Activated CD4-positive, alpha-beta T cell treated with anti-CD3 and anti-CD28 coated beads, Interleukin-2, amount 10 ng/mL, durations not matched to agents 7 days and 5 days (primary cell): Measurements from ENCODE around the gene KITLG. TPM values are rescaled to one million over a fixed set of nuclear protein-coding genes. Genes with fewer than 3 reads are reported as not detected.

ENCODE experiments used
- CTCF ChIA-PET: fragments of 350-600 bp; sonication (Branson Sonifier 250); formaldehyde crosslinking; loops from one replicate; lab custom pipeline; 2021; ENCODE audit warnings: antibody characterized with exemption; lab: Charles Lee
- POLR2A ChIA-PET: fragments of 350-600 bp; sonication (Branson Sonifier 250); formaldehyde crosslinking; loops from one replicate; lab custom pipeline; 2021; ENCODE audit warnings: antibody characterized with exemption; lab: Charles Lee
- DNase-seq: peaks from one replicate; pipeline ENCODE4 v3.0.0-alpha.2; 2020
- H3K27ac Mint-ChIP-seq: one replicate; pipeline ENCODE4 v1.8.0; 2021; ENCODE audit warnings: mild to moderate bottlenecking, moderate library complexity, mixed read lengths
- H3K27me3 Mint-ChIP-seq: one replicate; pipeline ENCODE4 v1.8.0; 2021; ENCODE audit warnings: mixed read lengths
- H3K36me3 Mint-ChIP-seq: one replicate; pipeline ENCODE4 v1.8.0; 2021; ENCODE audit warnings: low read depth, mixed read lengths
- H3K4me1 Mint-ChIP-seq: one replicate; pipeline ENCODE4 v1.8.0; 2021; ENCODE audit warnings: mixed read lengths
- H3K4me3 Mint-ChIP-seq: one replicate; pipeline ENCODE4 v1.8.0; 2021; ENCODE audit warnings: mild to moderate bottlenecking, moderate library complexity, mixed read lengths
- H3K9me3 Mint-ChIP-seq: one replicate; pipeline ENCODE4 v1.8.0; 2021; ENCODE audit warnings: mixed read lengths
- total RNA-seq, 2 experiments: library from RNA; stranded (reverse); gene quantifications; one replicate each; pipeline ENCODE4 v1.2.3, GENCODE V29; 2021

Gene KITLG
- total RNA-seq, 2 experiments from 2014 or later = 0.12 TPM; not detected in 1

DNA sequence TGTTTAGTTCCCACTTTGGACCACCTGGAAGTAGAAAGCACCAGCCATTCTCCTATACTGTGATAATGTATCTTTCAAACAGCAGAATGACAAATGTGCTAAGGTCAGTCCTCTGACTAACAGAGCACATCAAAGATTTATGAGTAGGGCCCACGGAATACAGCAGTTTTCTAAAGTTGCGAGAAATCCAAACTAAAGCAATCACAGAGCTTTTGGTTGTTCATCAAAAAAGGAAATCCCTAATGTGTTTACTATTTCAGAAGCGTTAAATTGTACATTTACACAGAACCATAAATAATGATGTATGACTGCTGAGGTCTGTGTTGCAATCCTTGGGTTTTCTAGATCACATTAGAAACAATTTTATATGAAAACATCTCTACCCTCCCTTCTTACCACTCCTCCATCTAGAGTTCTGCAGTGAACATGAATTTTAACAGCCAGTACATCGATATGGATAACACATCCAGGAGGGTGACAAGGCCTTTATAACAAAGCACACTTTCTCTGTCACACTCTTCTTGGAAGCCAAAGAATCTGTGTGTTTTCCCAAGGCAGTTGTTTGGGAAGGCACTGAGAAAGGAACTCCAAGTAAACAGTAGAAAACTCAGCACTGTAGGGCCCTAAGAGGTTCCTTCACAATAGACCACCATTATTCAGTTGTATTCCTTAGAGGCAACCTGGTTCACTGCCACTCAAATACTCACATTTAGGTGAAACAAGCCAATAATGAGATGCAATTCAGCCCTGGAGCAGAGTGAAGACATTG lies 7.3 kb downstream of the KITLG start:
- H3K27me3 Mint-ChIP-seq = peaks cover 12% of the 10 kb centered on the region
- H3K9me3 Mint-ChIP-seq = no peaks in the 10 kb centered on the region
- POLR2A ChIA-PET = no interaction called here
- H3K4me1 Mint-ChIP-seq = no peaks in the 10 kb centered on the region
- DNase-seq = no peak
- CTCF ChIA-PET = interaction anchor here (0.6 kb wide), 1 partner anchor 142 kb away, joined by 5 read pairs; no protein-coding TSS in a partner anchor
- no peaks in the 10 kb centered on the region for H3K36me3 Mint-ChIP-seq
- no peak overlapping the region for H3K27ac Mint-ChIP-seq
- H3K4me3 Mint-ChIP-seq = no peak overlapping the region

DNA sequence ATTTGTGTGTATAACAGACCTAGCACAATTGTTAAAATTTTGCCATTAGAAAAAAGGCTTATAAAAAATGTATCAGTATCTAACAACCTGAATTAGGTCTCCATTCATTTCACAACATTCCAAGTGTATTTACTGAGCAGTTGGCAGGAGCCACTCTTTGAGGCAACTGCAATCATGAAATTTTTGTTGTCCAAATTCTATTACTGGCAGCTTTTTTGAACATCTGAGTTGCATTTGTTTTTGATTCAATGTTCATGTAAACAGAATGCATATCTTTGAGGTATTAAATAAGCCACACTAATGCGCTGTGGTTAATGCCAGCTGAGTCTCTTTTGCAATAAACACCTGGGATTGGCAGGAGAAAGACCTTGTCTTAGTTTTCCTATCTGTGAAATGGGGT lies 8.7 kb downstream of the KITLG start:
- Mint-ChIP-seq H3K4me1 (no peaks in the 10 kb centered on the region), H3K4me3 (no peak overlapping the region), H3K36me3 (no peaks in the 10 kb centered on the region), H3K27ac (no peak overlapping the region), H3K27me3 (peaks cover 5% of the 10 kb centered on the region), H3K9me3 (no peaks in the 10 kb centered on the region)
- CTCF ChIA-PET = no interaction called here
- POLR2A ChIA-PET = no interaction called here
- no peak for DNase-seq

DNA sequence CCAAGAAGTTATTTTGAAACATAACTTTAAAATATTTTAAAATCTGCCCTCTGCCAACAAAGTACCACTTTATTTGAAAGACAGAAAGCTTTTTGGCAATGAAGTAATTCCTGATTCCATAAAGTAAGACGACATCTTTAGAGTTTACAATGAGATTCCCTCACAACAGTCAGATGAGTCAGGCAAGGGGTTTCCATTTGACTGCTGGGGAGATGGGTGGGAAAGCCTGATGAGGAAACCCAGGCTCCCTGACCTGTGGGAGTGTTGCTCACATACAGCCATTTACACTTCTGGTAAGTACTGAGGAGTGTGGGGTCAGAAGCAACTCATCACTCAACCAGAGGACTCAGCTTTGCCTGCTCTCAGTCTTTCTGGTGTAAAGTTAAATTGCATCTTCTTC lies 10.2 kb downstream of the KITLG start:
- Mint-ChIP-seq H3K36me3 (no peaks in the 10 kb centered on the region), H3K9me3 (no peaks in the 10 kb centered on the region), H3K27me3 (peaks cover 1% of the 10 kb centered on the region), H3K27ac (no peak overlapping the region), H3K4me3 (no peak overlapping the region), H3K4me1 (no peaks in the 10 kb centered on the region)
- ChIA-PET POLR2A (no interaction called here), CTCF (no interaction called here)
- no peak for DNase-seq

DNA sequence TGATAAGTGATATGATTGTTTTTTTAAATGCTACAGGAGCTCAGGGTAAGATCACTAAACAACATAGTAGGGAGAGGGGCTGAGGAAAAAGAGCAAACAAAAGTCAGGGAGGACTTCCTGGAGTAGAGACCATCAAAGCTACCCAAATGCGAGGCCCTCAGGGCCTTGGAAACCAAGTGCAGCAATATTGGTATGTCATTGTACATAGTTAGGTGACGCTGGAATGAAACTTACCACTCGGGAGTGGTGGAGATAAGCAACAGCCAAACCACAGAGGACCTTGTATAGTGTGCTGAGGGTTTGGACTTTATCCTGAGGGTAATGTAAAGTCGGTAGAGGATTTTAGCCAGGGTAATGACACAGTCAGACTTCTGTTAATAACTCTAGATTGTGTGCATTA lies 13.8 kb downstream of the KITLG start:
- no peaks in the 10 kb centered on the region for H3K27me3 Mint-ChIP-seq
- H3K9me3 Mint-ChIP-seq = no peaks in the 10 kb centered on the region
- DNase-seq = no peak
- H3K4me1 Mint-ChIP-seq = no peaks in the 10 kb centered on the region
- POLR2A ChIA-PET = no interaction called here
- H3K36me3 Mint-ChIP-seq = no peaks in the 10 kb centered on the region
- H3K4me3 Mint-ChIP-seq = no peak overlapping the region
- CTCF ChIA-PET = interaction anchor here (1.2 kb wide), 1 partner anchor 12 kb away, joined by 3 read pairs; no protein-coding TSS in a partner anchor
- no peak overlapping the region for H3K27ac Mint-ChIP-seq

DNA sequence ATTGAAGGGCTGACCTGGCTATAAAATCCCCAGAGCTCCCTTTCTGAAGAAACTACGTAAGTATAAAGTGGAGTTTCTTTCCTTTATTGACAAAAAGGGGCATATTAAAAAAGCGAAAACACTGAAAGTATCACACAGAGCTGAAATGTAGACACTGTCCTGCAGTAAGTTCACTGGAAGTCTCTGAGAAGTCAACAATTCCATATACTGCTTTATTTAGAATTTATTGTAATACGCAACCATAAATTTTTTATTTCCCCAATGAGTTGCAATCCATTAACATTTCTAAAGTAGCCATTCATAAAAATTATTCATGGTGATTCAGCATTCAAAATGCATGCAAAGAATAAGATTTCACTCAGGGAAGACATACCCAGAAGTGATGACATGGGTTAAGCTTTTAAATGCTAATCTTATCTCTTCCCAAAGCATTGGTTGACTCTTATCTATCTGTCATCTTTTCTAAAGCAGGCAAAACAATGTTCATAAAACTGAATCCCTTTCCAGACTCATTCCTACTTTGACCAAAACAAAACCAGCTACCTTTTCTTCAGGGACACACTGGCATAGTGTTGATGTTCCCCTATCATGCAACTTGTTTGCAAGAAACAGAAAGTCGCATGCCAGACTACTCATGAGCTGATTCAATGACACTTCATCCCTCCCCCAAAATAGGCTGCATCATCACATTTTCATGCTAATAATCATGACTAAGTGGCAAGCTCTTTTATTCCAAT lies 17.3 kb downstream of the KITLG start:
- H3K4me1 Mint-ChIP-seq = no peaks in the 10 kb centered on the region
- no peaks in the 10 kb centered on the region for H3K27me3 Mint-ChIP-seq
- no peak overlapping the region for H3K27ac Mint-ChIP-seq
- H3K36me3 Mint-ChIP-seq = no peaks in the 10 kb centered on the region
- no peak for DNase-seq
- POLR2A ChIA-PET = no interaction called here
- H3K9me3 Mint-ChIP-seq = no peaks in the 10 kb centered on the region
- CTCF ChIA-PET = no interaction called here
- no peak overlapping the region for H3K4me3 Mint-ChIP-seq

DNA sequence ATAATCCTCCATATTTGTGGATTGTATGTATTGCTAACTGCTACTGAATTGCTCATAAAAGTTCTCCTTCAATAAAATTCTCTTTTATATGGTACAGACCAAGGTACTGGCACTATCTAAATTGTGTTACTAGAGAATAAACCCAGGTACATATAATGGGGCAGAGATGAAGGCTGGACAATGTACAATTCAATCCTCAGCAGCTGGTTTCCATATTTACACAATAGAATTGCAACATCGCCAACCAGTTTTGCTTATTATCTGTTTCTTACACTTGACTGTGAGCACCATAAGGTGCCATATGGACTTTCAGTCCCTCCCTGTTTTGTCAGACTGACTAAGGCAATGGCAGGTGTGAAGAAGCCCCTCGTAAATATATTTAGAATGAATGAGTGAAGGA lies 18.1 kb downstream of the KITLG start:
- ChIA-PET POLR2A (no interaction called here), CTCF (no interaction called here)
- no peaks in the 10 kb centered on the region for H3K9me3 Mint-ChIP-seq
- H3K4me1 Mint-ChIP-seq = no peaks in the 10 kb centered on the region
- H3K36me3 Mint-ChIP-seq = no peaks in the 10 kb centered on the region
- H3K4me3 Mint-ChIP-seq = no peak overlapping the region
- H3K27me3 Mint-ChIP-seq = no peaks in the 10 kb centered on the region
- H3K27ac Mint-ChIP-seq = no peak overlapping the region
- DNase-seq = no peak

DNA sequence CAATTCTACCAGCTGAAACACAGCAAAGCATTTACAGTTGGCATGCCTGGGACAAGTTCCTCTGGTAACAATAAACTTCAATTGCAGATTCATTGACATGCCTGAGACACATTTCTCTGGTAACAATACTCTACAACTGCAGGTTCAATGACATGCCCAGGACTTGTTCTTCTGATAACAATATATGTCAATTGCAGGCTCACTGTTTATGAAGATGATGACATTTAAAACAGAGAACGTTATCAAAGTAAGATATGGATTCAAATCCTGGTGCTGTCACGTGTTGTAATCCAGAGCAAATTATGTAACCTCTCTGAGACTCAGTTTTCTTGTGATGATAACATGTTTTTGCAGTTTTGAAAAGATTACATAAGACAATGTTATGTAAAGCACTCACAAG lies 20.5 kb downstream of the KITLG start:
- no peaks in the 10 kb centered on the region for H3K9me3 Mint-ChIP-seq
- H3K27me3 Mint-ChIP-seq = no peaks in the 10 kb centered on the region
- ChIA-PET POLR2A (no interaction called here), CTCF (no interaction called here)
- no peaks in the 10 kb centered on the region for H3K4me1 Mint-ChIP-seq
- no peak overlapping the region for H3K27ac Mint-ChIP-seq
- no peak for DNase-seq
- H3K36me3 Mint-ChIP-seq = no peaks in the 10 kb centered on the region
- no peak overlapping the region for H3K4me3 Mint-ChIP-seq

DNA sequence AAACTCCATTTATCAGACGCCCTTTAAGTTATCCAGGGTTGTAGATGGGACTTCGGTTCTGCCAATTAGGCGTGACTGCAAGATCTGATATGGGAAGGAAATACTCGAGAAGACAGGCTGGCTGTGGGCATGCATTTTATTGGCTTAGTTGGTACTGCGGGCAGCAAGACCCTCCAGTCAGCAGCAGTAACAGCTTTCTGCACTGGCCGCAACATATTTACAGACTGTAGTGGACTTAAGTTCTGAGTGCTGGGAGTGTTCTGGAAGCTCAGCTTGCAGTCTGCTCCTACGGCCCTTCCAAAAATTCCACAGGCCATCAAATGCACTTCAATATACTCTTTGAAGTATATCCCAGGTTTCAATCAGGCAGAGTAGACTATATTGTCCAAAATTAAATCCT lies 21.1 kb downstream of the KITLG start:
- ChIA-PET POLR2A (no interaction called here), CTCF (no interaction called here)
- Mint-ChIP-seq H3K27ac (no peak overlapping the region), H3K27me3 (no peaks in the 10 kb centered on the region), H3K4me3 (no peak overlapping the region), H3K9me3 (no peaks in the 10 kb centered on the region), H3K4me1 (no peaks in the 10 kb centered on the region), H3K36me3 (no peaks in the 10 kb centered on the region)
- no peak for DNase-seq

DNA sequence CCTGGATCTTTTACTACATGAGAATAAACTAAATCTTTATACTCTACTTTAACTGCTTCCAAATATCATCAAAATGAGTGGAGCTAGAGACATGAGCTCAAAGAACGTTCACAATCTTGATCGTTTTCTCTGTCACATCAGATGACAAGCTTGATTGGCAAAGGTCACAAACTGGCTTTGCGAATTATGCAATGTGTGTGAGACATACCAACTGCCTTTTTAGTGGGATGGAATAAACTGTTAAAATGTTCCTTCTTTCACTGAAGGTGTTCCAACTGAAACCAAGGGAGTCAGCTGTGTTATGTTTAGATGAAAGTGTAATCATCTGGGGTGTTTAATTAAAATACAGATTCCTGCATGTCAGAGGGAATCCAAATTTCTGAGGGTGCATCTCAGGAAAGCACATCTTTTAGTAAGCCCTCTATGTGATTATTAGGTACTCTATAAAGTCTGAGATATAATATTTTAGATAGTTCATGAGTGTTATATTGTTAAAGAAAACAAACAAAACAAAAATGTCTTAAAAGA lies 21.9 kb downstream of the KITLG start:
- H3K36me3 Mint-ChIP-seq = no peaks in the 10 kb centered on the region
- no peaks in the 10 kb centered on the region for H3K4me1 Mint-ChIP-seq
- no peak overlapping the region for H3K4me3 Mint-ChIP-seq
- CTCF ChIA-PET = no interaction called here
- DNase-seq = no peak
- no peaks in the 10 kb centered on the region for H3K9me3 Mint-ChIP-seq
- POLR2A ChIA-PET = no interaction called here
- no peak overlapping the region for H3K27ac Mint-ChIP-seq
- H3K27me3 Mint-ChIP-seq = no peaks in the 10 kb centered on the region

DNA sequence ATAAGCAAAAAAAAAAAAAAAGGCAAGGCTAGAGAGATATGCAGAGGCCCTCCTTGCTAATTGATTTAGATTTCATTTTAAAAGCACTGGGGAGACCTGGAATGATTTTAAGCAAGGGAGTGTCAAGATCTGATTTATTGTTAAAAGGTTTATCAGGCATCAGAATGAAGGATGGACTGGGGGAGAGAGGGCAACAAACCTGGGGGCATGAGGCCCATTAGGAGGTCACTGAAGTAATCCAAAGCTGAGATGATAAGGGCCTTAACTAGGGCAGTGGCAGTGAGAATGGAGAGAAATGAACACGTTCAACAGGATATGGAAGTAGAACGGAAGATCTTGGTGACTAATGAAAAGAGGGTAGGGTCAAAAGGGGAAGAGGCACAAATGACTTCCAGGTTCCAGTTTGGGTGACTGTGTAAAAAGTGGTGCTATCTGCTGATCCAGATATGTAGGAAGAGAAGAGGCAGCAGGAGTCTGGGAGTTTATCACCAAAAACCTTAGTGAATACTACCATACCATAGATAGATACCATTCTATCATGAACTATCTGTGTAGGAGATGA lies 24.0 kb downstream of the KITLG start:
- Mint-ChIP-seq H3K36me3 (no peaks in the 10 kb centered on the region), H3K4me3 (no peak overlapping the region), H3K9me3 (no peaks in the 10 kb centered on the region), H3K27me3 (peaks cover 1% of the 10 kb centered on the region), H3K27ac (no peak overlapping the region), H3K4me1 (no peaks in the 10 kb centered on the region)
- no peak for DNase-seq
- ChIA-PET CTCF (no interaction called here), POLR2A (no interaction called here)

DNA sequence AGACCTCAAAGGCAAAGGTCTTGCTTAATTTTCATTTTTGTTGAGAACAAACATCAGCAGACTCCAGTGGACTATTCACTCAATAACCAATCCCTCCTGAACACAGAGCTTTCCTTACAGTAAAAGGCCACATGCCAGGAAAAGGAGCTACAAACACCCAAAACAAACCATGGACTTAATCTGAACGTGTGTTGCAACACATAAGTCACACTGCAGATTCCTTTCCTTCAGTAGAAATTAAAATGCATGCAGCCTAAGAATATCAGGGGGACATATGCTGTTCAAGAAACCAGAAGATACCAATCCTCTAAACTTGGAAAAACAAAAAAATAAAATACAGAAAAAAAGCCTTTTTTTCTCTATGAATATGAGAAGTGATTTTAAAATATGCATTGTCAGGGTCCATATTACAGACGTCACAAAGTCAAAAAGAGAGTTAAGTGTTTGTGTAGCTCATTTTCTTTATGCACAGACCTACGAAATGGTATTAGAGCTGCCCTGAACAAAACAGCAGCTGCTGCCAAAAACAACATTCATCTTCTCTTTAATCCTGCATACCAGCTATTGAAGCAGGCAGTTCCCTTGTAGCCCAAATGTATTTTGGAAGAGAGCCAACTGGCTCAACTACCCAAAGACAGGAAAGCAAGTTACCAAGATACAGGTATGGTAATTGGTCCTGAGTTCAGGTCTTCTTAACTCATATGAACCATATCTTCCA lies 26.2 kb downstream of the KITLG start:
- CTCF ChIA-PET = no interaction called here
- no peak overlapping the region for H3K27ac Mint-ChIP-seq

DNA sequence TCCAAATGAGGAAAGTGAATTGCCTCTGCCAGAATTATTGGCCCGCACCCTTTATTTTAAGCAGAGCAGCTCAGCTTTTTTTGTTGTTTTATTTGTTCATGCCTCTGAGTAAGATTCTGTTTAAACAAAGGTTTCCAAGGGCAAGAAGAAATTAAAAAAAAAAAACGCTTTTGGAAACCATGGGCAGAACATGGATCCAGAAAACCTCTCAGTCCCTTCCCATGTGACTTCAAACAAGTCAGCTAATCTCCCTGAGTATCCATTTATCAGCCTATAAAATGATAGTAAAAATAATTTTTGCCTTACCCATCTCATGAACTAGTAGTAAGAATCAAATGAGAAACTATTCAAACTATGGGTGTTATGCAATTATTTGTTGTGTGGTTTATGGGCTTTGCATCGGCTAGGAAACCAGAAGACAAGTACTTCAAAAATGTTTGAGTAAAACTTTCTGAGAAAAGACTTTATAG lies 27.6 kb downstream of the KITLG start:
- H3K4me1 Mint-ChIP-seq = no peaks in the 10 kb centered on the region
- H3K4me3 Mint-ChIP-seq = no peak overlapping the region
- H3K27ac Mint-ChIP-seq = no peak overlapping the region
- H3K36me3 Mint-ChIP-seq = no peaks in the 10 kb centered on the region
- H3K9me3 Mint-ChIP-seq = no peaks in the 10 kb centered on the region
- ChIA-PET POLR2A (no interaction called here), CTCF (no interaction called here)
- no peak for DNase-seq
- peaks cover 1% of the 10 kb centered on the region for H3K27me3 Mint-ChIP-seq

More for the DNA sequence above, 26.2 kb downstream of the KITLG start:
- DNase-seq = no peak
- Mint-ChIP-seq H3K9me3 (no peaks in the 10 kb centered on the region), H3K27me3 (peaks cover 1% of the 10 kb centered on the region), H3K36me3 (no peaks in the 10 kb centered on the region), H3K4me3 (no peak overlapping the region), H3K4me1 (no peaks in the 10 kb centered on the region)
- POLR2A ChIA-PET = no interaction called here
